T-helper 17 cell (primary cell): ENCODE data around the gene PDE1A. TPM values are rescaled to one million over a fixed set of nuclear protein-coding genes. Genes with fewer than 3 reads are reported as not detected.

Experiments used
- ATAC-seq: fragments of 150-1000 bp; cut with Tn5 transposase; 2 replicates; pipeline ENCODE4 v1.10.0; 2021; ENCODE audit warnings: mild to moderate bottlenecking, moderate library complexity
- DNase-seq, 3 donors: peaks; one replicate each; pipeline versions ENCODE4 v3.0.0 to v3.0.0-alpha.2; 2020 to 2021
- H3K9me3 ChIP-seq: one replicate; pipeline ENCODE4 v1.7.0; 2013; ENCODE audit warnings: low read length, mild to moderate bottlenecking; ENCODE audit not compliant: control insufficient read depth, poor library complexity, severe bottlenecking
- H3K27ac Mint-ChIP-seq: one replicate; pipeline ENCODE4 v1.8.0; 2022; ENCODE audit warnings: mild to moderate bottlenecking, moderate library complexity, mixed read lengths
- H3K27me3 Mint-ChIP-seq: one replicate; pipeline ENCODE4 v1.8.0; 2022; ENCODE audit warnings: mixed read lengths
- H3K36me3 Mint-ChIP-seq: one replicate; pipeline ENCODE4 v1.8.0; 2022; ENCODE audit warnings: low read depth, mixed read lengths
- H3K4me1 Mint-ChIP-seq: one replicate; pipeline ENCODE4 v1.8.0; 2022; ENCODE audit warnings: mild to moderate bottlenecking, mixed read lengths
- H3K4me3 Mint-ChIP-seq: one replicate; pipeline ENCODE4 v1.8.0; 2022; ENCODE audit warnings: mild to moderate bottlenecking, moderate library complexity, mixed read lengths
- total RNA-seq, 4 donors: library from RNA in 2 of 4; stranded (reverse) in 2 of 4; gene quantifications; one replicate each; pipeline ENCODE4 v1.2.3 and lab custom pipeline; 2022 to 2026

The PDE1A gene
- total RNA-seq (not detected), total RNA-seq (lab: John Stamatoyannopoulos, UW) (0 reads per million in 2 donors)

DNA sequence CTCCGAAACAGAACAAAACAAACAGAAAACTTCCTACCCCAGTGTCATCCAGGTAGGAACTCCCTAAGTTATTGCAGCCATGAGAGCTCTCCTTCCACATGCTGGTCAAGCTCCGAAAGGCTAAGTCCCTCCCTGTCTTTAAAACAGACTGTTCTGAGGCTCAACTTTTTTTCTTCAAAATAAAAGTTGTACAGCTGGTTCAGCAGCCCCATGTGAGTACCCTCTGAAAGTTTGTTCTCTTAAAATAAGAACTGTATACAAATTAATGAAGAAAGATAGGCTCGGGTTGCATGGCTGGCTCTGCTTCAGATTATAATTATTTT, at the start of gene PDE1A:
PDE1A (minus strand) TSS at position 119 of the 323 bp plus-strand sequence.
- DNase-seq: no peak
- no peaks in the 10 kb centered on the region for H3K36me3 Mint-ChIP-seq
- no peaks in the 10 kb centered on the region for H3K4me1 Mint-ChIP-seq
- no peak within 1 kb of the TSS for H3K4me3 Mint-ChIP-seq
- no peaks in the 10 kb centered on the region for H3K9me3 ChIP-seq
- H3K27me3 Mint-ChIP-seq: no peaks in the 10 kb centered on the region
- no peak within 1 kb of the TSS for H3K27ac Mint-ChIP-seq
- ATAC-seq: no peak

DNA sequence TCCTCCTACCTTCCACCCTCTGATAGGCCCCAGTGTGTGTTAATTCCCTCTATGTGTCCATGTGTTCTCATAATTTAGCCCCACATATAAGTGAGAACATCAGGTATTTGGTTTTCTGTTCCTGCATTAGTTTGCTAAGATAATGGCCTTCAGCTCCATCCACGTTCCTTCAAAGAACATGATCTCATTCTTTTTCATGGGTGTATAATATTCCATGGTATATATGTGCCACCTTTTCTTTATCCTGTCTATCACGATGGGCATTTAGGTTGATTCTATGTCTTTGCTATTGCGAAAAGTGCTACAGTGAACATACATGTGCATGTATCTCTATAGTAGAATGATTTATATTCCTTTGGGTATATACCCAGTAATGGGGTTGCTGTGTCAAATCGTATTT, 46.8 kb upstream of the PDE1A start:
- H3K9me3 ChIP-seq: no peaks in the 10 kb centered on the region
- H3K27ac Mint-ChIP-seq: no peak overlapping the region
- no peaks in the 10 kb centered on the region for H3K27me3 Mint-ChIP-seq
- H3K36me3 Mint-ChIP-seq: no peaks in the 10 kb centered on the region
- no peaks in the 10 kb centered on the region for H3K4me1 Mint-ChIP-seq
- no peak overlapping the region for H3K4me3 Mint-ChIP-seq
- no peak for DNase-seq
- ATAC-seq: no peak

DNA sequence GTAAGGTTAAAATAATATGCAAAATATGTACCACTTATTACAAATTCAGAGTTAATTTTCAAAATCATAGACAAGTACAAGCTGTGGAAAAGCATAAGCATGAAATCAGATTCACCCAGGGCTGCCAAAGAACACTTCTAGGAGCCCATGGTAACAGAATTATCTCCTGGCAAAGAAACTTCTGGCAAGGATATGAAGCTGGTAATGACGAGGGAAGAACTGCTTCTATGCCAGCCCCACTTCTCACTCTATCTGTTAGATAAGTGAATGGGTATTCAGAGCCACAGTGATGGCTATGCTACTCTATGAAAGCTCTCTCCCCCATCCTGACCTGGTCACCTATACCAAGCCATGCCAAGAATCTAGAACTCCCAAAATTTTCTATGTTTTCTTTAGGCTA, 36.9 kb upstream of the PDE1A start:
- no peaks in the 10 kb centered on the region for H3K4me1 Mint-ChIP-seq
- ATAC-seq (no peak), DNase-seq (no peak)
- H3K36me3 Mint-ChIP-seq: no peaks in the 10 kb centered on the region
- H3K27me3 Mint-ChIP-seq: no peaks in the 10 kb centered on the region
- no peaks in the 10 kb centered on the region for H3K9me3 ChIP-seq
- H3K4me3 Mint-ChIP-seq: no peak overlapping the region
- H3K27ac Mint-ChIP-seq: no peak overlapping the region

DNA sequence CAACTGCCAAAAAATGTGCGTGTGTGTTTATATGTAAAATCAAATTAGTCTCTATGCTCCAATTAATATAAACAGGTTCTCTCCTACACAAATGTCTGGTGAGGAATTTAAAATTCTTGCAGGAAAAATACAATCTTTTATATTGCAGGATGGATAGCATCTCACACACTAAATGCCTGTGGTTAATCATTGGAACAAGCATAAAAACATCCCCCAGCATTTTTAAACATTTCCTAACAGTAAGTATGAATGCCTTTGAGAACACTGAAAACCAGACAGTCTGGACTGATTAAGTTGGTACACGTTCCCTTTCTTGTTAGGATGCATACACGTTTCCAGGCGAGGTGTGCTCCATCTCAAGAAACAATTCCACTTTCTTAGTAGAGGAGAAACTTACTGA, 29.9 kb upstream of the PDE1A start:
- H3K9me3 ChIP-seq: no peaks in the 10 kb centered on the region
- Mint-ChIP-seq H3K27ac (no peak overlapping the region), H3K27me3 (no peaks in the 10 kb centered on the region), H3K36me3 (no peaks in the 10 kb centered on the region), H3K4me1 (no peaks in the 10 kb centered on the region), H3K4me3 (no peak overlapping the region)
- no peak for DNase-seq
- ATAC-seq: no peak

DNA sequence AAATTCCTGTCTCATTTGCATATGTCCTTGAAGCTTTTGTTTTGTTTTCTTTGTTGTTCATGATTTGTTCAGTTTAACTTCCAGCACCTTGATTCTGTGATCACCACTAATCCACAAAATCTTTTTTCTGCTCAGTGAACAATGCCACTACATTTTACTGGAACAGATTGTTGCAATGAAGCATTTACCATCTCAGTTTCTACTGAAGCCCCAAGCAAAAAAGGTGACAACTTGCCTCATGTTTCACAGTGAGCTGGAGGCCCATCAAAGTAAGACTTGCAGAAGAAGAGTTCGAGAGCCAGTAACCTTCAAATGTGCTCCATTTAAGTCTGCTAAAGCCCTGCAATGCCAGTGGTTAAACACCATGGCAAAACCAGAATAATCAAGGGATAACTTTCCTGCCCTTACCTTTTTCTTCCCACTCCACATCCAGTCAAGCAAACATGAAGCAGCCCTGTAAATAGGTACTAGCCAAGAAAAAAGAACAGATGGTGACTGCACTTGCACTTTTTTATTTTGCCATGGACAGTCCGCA, 25.7 kb upstream of the PDE1A start:
- H3K4me3 Mint-ChIP-seq: no peak overlapping the region
- H3K4me1 Mint-ChIP-seq: no peaks in the 10 kb centered on the region
- DNase-seq (no peak), ATAC-seq (no peak)
- H3K36me3 Mint-ChIP-seq: no peaks in the 10 kb centered on the region
- no peaks in the 10 kb centered on the region for H3K27me3 Mint-ChIP-seq
- no peaks in the 10 kb centered on the region for H3K9me3 ChIP-seq
- H3K27ac Mint-ChIP-seq: no peak overlapping the region

DNA sequence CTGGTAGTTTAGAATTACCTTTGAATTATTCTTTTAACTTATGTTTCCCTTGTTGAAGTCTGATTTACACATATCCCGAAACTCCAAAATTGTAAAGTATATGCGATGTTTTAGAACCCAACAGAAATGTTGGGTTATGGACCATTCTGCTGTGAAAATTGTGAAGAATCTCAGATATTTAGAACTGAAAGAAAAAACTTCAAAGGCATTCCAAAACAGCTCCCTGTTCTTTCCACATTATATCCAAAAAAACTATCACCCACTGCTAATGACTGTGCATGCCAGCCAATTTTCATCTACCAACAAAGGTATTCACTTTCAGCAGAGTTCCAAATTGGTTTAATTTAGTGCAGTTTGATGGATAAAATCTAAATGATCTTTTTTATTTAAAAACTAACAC, 21.5 kb upstream of the PDE1A start:
- Mint-ChIP-seq H3K4me3 (no peak overlapping the region), H3K36me3 (no peaks in the 10 kb centered on the region), H3K27ac (no peak overlapping the region), H3K4me1 (no peaks in the 10 kb centered on the region), H3K27me3 (no peaks in the 10 kb centered on the region)
- H3K9me3 ChIP-seq: no peaks in the 10 kb centered on the region
- ATAC-seq (no peak), DNase-seq (no peak)

DNA sequence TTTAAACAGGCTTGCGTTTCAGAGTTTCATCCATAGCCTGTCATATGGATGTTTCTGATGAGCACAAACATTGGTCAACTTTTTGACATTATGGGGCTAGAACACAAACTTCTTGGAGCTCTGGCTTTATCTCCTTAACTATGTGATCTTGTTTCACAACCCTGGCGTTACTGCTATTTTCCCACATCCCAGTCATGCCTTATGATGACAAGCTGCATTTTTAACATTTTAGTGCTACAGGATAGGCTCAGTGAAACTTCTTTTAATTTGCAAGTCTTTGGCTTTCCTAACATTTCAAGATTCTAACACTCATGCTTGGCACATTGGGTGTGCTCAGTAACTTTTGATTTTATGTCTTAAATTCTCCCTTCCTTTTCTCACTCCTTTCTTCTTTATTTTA, 21.0 kb upstream of the PDE1A start:
- H3K4me3 Mint-ChIP-seq: no peak overlapping the region
- H3K27ac Mint-ChIP-seq: no peak overlapping the region
- ATAC-seq (no peak), DNase-seq (no peak)
- no peaks in the 10 kb centered on the region for H3K36me3 Mint-ChIP-seq
- no peaks in the 10 kb centered on the region for H3K27me3 Mint-ChIP-seq
- no peaks in the 10 kb centered on the region for H3K9me3 ChIP-seq
- H3K4me1 Mint-ChIP-seq: no peaks in the 10 kb centered on the region

DNA sequence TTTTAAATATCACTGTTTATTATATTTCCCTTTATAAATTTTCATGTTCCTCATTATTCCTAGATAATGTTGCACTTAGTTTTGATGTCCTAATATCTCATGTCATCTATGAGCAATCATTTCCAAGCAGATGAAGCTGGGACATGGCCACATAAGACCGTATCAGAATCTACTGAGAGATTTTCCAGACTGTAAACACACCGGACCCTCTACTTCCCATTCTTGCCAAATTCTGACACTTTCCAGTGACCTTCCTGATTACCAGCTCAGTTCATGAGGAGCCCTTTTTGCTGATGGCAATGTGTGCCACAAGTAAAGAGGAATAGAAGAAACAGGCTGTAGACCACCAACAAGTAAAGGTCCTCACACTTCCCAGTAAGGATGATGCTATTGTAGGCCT, 20.3 kb upstream of the PDE1A start:
- no peaks in the 10 kb centered on the region for H3K4me1 Mint-ChIP-seq
- no peak overlapping the region for H3K4me3 Mint-ChIP-seq
- no peaks in the 10 kb centered on the region for H3K36me3 Mint-ChIP-seq
- no peaks in the 10 kb centered on the region for H3K9me3 ChIP-seq
- no peaks in the 10 kb centered on the region for H3K27me3 Mint-ChIP-seq
- no peak overlapping the region for H3K27ac Mint-ChIP-seq
- no peak for ATAC-seq
- no peak for DNase-seq

DNA sequence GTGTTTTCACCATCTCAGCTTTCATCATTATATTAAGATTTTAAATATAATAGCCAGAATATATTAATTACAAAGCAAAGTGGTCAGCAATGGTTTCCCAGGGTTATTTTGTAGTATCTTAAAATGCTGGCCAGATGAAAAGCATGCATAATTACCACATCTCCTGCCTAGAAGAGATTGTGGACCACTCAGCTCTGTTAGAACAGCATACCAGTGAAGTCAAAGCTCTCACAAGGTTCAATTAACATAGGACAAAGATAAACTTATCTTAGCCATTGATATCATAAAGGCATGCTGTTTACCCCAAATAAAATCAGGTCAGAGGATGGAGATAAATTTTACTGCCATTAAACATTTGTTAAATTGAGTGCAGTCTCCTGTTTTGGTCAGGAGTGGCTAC, 19.3 kb upstream of the PDE1A start:
- H3K27ac Mint-ChIP-seq: no peak overlapping the region
- no peaks in the 10 kb centered on the region for H3K9me3 ChIP-seq
- H3K36me3 Mint-ChIP-seq: no peaks in the 10 kb centered on the region
- no peak overlapping the region for H3K4me3 Mint-ChIP-seq
- DNase-seq (no peak), ATAC-seq (no peak)
- H3K27me3 Mint-ChIP-seq: no peaks in the 10 kb centered on the region
- no peaks in the 10 kb centered on the region for H3K4me1 Mint-ChIP-seq

DNA sequence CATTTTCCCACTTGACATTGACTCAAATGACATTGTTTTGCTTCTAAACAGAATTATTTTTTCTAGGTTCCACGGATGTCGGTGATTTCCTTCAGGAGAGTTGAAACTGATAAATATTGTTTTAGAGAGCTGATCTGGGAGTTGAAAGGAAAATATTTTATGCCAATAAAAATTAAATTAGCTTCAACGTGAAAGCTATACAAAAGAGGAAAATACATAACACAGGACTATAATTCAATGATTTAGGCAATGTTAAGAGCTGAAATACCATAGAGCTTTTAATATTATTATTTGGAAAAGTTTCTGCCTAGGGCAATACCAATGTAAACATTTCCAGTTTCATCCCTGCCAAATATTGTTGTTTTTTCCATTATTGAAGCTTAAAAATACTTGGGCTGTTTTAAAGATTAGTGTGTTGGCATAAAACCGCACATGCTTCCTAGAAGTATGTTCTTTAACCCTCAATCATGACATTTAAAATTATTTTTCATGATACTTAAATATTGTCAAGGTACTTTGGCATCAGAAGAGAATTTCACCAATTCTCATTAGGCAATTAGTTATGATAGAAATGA, 18.6 kb upstream of the PDE1A start:
- Mint-ChIP-seq H3K36me3 (no peaks in the 10 kb centered on the region), H3K4me3 (no peak overlapping the region), H3K4me1 (no peaks in the 10 kb centered on the region), H3K27me3 (no peaks in the 10 kb centered on the region), H3K27ac (no peak overlapping the region)
- ATAC-seq (no peak), DNase-seq (no peak)
- H3K9me3 ChIP-seq: no peaks in the 10 kb centered on the region

DNA sequence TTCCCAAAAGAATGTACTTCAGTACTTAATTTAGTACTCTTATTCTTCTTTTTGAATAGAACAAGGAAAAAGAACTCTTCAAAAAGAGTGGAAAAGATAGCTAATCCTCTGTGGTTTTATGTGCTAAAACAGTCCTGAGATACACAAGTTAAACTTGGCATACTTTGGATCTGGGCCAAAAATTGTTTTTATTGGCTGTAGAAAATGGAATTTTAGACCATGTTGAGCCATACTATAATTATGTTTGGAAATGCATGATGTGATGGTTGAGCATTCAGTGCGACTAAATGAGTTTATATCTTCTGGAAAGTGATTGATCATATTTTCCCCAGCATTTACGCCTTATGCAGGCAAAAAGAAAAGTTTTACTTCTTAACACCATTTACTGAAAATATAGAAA, 18.0 kb upstream of the PDE1A start:
- DNase-seq (no peak), ATAC-seq (no peak)
- Mint-ChIP-seq H3K36me3 (no peaks in the 10 kb centered on the region), H3K27ac (no peak overlapping the region), H3K4me1 (no peaks in the 10 kb centered on the region), H3K27me3 (no peaks in the 10 kb centered on the region), H3K4me3 (no peak overlapping the region)
- H3K9me3 ChIP-seq: no peaks in the 10 kb centered on the region

DNA sequence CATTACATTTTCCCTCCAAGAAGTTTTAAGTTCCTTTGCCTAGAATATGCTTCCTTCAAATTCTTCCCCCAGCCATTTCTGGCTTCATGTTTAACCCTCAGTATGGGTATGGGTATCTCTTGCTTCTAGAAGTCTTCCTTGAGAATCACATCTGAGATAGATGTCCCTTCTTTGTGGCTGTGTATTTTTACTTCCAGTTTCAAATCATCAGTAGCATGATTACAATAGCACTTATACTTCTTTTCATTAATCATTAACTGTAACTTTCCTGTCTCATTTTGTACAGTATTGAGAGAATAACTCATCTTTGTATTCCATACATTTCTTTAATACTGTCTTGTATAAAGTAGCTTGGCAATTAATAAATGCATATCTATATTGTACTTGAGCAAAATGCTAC, 17.3 kb upstream of the PDE1A start:
- Mint-ChIP-seq H3K27me3 (no peaks in the 10 kb centered on the region), H3K4me3 (no peak overlapping the region), H3K36me3 (no peaks in the 10 kb centered on the region), H3K27ac (no peak overlapping the region), H3K4me1 (no peaks in the 10 kb centered on the region)
- no peak for DNase-seq
- no peaks in the 10 kb centered on the region for H3K9me3 ChIP-seq
- ATAC-seq: no peak

DNA sequence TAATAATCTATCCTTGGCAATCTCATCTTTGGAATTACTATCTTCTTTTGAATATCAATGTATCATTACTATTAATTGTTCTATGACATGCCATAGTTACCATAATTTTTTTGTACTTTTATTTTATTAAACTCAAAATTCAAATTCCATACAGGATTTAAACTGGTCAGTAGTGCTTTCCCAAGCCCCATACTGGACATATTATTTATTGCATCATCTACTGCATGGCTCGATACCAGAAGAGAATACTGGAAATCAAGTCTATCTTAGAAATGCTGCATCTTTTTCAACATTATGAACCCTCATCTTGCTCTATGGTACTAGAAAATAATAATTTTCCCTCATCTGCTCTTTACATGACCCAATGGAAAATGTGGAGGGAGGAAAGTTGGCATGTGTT, 9.4 kb upstream of the PDE1A start:
- H3K36me3 Mint-ChIP-seq: no peaks in the 10 kb centered on the region
- DNase-seq (no peak), ATAC-seq (no peak)
- H3K9me3 ChIP-seq: no peaks in the 10 kb centered on the region
- no peaks in the 10 kb centered on the region for H3K27me3 Mint-ChIP-seq
- H3K27ac Mint-ChIP-seq: no peak overlapping the region
- H3K4me3 Mint-ChIP-seq: no peak overlapping the region
- no peaks in the 10 kb centered on the region for H3K4me1 Mint-ChIP-seq

DNA sequence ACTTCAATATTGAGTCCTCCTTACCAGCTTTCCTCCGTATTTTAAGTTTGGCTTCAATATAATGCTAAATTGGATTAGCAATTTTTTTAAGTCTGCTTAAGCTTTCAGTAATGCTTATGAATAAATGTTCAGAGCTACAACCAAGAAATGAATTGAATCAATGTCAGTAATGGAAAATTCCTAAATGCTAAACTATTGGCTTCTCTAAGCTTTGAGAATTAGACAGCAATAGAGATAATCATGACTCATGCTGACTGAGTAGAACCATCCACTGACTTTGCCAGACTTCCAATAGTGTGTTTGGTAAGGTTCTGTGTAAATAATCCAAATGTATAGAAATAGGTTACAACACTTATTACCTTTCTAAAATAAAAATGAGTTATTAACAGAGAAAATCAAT, 8.9 kb upstream of the PDE1A start:
- Mint-ChIP-seq H3K27ac (no peak overlapping the region), H3K27me3 (no peaks in the 10 kb centered on the region), H3K36me3 (no peaks in the 10 kb centered on the region), H3K4me1 (no peaks in the 10 kb centered on the region), H3K4me3 (no peak overlapping the region)
- no peak for DNase-seq
- H3K9me3 ChIP-seq: no peaks in the 10 kb centered on the region
- no peak for ATAC-seq
